Kidney tubule cell (primary cell): Measurements from ENCODE around the gene APOB.
A peak's percentile ranks its signal among the peaks of the same experiment; 100 is the strongest.

ENCODE experiments used
- DNase-seq: peaks from one replicate; pipeline ENCODE4 v3.0.0-alpha.2; 2018; ENCODE audit warnings: low spot score

APOB gene

DNA sequence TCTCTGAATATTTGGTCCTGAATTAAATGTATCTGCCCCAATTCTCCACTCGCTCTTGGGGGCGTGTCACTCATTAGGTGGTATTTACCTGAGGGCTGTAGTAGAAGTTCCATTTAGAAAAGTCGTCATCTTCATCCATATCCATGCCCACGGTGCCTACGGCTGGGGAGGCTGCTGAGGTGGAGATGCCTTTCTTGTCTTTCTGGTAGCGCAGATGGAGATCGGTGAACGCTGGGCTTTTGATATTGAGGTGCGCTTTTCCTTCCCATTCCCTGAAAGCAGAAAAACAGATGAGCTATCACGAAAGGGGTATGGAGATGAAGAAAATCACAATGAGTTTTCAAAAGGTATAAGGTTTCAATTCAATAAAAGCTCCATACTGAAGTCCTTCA is 39.7 kb downstream of the APOB start:
- DNase-seq, result no peak

- DNase-seq, result no peak
Measured at GRCh38 chr2:21003572-21004180, 40.2 kb downstream of the APOB start.

DNA sequence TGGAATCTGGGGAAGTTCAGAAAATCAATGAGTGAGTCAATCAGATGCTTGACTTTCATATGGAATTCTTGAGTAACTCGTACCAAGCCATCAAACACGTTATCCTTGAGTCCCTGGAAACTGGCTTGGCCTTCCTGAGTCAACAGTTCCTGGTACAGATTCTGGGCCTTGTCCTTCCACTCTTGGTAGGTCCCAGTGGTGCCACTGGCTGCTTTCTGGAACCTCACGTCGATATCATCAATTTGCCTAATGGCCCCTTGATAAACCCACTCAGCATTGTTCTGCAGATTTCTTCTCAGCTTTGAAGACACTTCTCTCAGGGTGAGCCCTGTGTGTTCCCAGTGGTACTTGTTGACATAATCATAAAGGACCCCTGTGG is 41.1 kb downstream of the APOB start:
- no peak for DNase-seq

GRCh38 chr2:21001988-21002813 is 41.7 kb downstream of the APOB start:
- DNase-seq, result no peak

GRCh38 chr2:21001225-21001946 is 42.5 kb downstream of the APOB start:
- DNase-seq, result no peak

DNA sequence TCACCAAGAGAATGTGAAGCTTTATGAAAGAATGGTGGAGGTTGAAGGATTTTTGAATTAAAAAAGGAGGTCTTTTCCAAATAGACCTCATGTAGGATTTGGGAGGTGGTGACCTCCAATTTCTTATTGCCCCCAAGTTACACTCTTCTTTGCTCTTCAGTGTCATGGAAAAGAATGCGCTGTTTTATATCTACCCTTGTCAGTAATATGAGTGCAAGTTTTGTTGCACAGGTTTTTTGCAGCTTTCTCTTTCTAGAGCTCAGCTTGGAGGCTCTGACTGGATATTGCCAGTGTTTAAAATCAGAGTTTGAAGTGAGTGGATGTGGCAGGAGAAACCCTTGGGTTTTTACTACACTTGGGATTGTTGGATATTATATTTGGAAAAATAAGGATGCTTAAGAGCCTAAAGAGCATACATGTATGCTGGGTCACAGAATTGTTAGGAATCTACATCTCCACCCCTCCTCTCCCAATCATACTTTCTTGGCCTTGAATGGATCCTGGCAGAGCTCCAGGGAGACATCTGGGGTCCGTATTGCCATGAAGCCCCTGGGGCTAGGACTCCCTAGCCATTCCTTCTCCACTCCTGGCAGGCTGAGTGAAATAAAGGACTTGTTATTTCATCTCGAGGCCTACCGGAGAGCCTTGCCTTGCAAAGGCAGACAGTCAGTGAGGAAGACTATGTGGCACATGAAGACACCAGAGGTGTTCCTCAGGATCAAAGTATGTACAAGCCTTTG is 43.8 kb downstream of the APOB start:
- DNase-seq, result no peak

DNA sequence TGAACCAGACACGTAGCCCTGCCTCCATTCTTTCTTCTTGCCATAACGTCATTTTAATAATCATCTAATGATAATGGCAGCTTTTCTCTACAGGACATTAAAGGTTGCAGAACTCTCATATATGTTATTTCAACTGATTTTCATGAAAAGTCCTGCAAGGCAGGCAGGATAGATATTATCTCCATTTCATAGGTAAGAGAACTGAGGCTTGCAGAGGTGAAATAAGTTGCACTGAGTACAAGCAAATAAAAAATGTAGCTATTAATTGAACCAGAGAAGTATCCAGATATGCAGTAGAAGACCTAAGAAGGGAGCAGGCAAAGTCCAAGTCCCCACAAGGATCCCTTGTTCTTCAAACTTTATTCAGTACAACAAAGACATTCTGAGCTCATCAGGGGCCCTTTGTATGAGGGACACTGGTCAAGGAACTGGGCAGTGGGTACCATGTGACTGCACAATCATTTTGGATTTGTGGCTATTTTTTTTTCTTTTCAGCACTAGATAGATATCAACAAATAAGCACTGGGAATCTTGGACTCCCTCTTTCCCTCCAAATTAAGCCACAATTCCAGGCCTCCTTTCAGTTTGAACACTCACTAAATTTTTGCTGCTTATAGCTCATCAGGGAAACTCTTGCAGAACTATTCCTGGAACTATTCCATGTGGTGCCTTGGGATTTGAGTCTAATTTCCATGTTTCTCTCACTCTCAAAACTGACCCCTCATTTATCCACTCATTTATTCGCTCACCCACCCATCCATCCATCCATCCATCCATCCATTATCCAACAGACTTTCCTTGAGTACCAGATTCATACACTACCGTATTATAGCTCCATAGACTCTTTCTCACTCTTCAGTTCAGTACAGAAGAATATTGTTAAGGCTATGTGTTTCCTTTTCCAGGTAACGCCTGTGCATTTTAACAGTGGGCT is 44.6 kb downstream of the APOB start:
- no peak for DNase-seq

- DNase-seq, result no peak
Measured at GRCh38 chr2:20997953-20998722, 45.7 kb downstream of the APOB start.

DNA sequence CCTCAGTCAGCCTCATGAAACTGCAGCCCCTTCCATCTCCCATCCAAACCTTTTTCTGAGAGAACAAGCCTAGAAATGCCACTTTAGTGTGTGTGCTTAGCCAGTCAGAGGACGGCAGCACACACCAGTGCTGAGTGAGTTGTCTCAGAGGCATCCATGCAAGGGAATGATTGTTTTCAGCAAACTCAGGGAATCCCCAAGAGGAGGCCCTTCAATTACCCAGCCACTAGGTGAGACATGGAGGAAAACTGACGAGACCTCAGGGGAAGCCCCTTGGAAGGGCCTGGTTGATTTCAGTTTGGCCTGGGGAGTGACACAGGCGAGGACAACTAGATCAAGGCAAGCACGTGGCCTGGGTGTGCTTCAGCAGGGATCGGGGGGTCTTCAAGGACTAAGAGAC is 49.7 kb downstream of the APOB start:
- peak; percentile 72 for DNase-seq

- peak; percentile 64 for DNase-seq
Measured at GRCh38 chr2:20992201-20992711, 51.6 kb downstream of the APOB start.

GRCh38 chr2:20990442-20991430 is 53.1 kb downstream of the APOB start:
- no peak for DNase-seq

DNA sequence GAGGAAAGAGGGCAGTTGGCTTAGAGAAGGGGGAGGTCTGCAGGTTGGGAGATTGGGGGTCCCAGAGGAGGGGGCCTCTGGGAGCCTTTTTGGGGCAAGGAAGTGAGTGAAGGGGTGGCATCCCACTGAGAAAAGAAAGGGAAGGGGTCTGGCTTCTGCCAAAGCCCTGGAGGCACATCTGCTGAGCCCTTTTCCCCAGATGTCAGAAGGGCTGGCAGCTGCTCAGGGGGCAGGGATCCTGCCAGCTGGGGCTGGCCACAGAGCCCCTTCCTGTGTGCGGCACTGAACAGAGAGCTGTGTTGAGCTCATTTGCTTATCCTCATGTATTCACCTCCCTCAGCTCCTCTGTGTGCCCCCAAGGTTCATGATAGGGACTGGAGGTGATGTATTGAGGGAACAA is 54.5 kb downstream of the APOB start:
- DNase-seq, result no peak

- no peak for DNase-seq
Measured at GRCh38 chr2:20988905-20989304, 55.0 kb downstream of the APOB start.

DNA sequence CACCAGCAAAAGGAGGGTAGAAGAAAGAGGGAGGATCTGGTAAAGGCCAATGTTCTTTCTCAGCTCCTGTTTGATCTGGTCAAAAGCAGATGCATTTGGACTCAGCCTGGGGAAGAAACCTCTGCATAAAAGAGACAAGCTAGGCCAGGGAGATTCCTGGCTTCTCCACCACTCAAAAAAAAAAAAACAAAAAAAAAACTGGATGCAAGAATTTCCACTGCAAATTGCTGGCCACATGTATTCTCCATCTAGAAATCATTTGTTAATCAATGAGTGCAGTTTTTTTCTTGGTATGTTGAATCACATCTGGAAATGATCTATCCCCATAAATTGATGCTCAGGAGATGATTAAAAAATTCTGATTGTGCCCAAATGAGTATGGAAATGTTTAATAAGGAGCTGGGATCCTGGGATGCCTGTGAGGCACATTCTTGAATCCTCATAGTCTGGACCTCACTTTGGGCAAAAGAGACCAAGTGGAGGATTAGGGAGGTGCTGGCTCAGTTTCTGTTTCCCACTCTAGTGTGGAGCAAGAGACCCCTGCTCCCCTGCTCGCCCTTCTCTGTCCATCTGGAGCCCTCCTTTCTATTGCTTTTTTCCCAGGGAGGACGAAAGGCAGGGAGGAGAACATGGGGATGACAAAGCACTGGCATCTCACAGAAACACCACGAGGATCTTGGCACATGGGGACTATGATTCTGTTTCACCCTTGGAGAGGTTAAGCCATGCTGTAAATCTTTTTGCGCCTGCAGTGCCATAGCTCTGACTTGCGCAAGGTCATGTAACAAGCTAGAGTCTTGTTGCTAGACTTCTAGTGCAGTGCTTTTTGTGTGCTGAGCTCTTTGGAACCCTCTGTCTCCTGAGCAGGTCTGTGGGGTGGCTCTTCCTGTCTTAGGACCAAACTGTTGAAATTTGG is 57.6 kb downstream of the APOB start:
- DNase-seq, result no peak

DNA sequence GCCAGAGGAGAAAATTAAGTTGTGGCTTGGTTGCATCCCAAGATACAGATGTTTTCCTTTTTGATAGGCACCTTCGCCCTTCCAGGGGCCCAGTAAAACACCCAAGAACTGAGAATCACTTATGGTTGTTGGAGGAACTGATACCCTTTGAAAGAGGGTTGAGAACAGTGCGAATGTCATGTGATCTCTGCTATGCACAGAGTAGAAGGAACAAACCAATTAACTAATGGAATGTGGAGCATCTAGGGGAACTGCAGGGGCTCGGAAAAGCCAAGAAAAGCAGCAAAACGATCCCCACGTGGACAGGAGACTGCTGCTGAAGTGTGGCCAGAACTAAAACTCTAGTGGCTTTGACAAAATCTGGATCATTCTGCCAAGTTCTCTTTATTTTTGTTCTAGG is 58.8 kb downstream of the APOB start:
- no peak for DNase-seq

DNA sequence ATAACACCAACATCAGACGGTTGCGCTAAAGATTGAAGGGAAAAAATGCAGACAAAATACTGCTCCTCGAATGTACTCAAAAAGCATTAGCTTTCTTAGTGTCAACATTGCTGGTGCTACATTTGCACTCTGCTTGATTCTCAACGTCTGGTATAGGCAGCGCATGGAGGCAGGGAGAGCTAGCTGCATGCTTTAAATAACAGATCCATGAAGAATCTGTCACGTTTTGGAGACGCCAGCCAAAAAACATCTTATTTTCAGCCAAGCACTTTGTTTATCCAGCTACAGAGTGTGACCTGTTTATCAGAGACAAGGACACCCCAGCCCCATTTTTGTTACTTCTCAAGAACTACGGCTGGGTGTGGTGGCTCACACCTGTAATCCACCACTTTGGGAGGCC is 59.5 kb downstream of the APOB start:
- no peak for DNase-seq

GRCh38 chr2:20983844-20984243 is 60.0 kb downstream of the APOB start:
- DNase-seq, result no peak

DNA sequence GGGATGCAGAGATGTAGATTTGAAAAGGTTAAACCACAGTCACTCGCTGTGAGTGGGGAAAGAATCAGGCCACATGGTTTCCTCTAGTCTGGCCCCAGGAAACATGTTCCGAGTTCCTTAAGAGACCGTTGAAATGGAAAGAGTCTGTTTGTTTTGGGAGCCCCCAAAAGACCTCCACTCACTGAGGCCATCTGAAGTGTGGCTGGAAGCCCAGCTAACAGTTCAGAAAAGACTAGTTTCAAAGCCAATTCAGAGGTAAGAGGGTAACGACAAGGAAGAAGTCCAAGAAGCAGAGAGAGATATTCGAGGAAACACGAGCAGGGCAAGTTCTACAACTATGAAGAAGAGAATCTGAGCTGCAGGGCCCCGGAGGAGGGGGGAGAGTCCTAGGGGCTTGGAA is 61.0 kb downstream of the APOB start:
- DNase-seq, result no peak
